SK-N-SH (cell line): Measurements from ENCODE around the gene TTC27. TPM values are rescaled to one million over a fixed set of nuclear protein-coding genes. Genes with fewer than 3 reads are reported as not detected.

Experiments
- CTCF ChIA-PET: fragments of 300-600, 350-600 bp; formaldehyde crosslinking; extraction: SDS; loops from one replicate; lab custom pipeline; 2021; lab: Yijun Ruan, JAX
- POLR2A ChIA-PET: fragments of 350-600 bp; sonication (Branson Sonifier 250); formaldehyde crosslinking; extraction: SDS; loops from one replicate; lab custom pipeline; 2020; ENCODE audit warnings: antibody characterized with exemption, inconsistent platforms; lab: Yijun Ruan, JAX
- DNase-seq: peaks from one replicate; pipeline ENCODE4 v3.0.0; 2012
- H2AFZ ChIP-seq: fragments of 200-600 bp; sonication (generic); 2 replicates; pipeline ENCODE4 v1.8.1; 2016; ENCODE audit warnings: antibody characterized with exemption, mild to moderate bottlenecking, low read depth
- H3F3A ChIP-seq: fragments of 200-600 bp; sonication (generic); replicated peaks from 2 replicates; pipeline ENCODE3; 2016; ENCODE audit warnings: antibody characterized with exemption, mild to moderate bottlenecking; ENCODE audit not compliant: insufficient read depth
- H3K27ac ChIP-seq, 2 experiments: fragments of 200-500 bp in 1 of 2; fragments of 200-600 bp in 1 of 2; sonication (Bioruptor generic) in 1 of 2; sonication (generic), shearing (Covaris generic) in 1 of 2; 2 replicates each; pipeline versions ENCODE4 v1.5.1 to v1.6.1; 2014 to 2016; ENCODE audit warnings: low read depth in 2 of 2, inconsistent platforms in 1 of 2, low read length in 1 of 2, mild to moderate bottlenecking in 1 of 2, mixed read lengths in 1 of 2
- H3K27me3 ChIP-seq: fragments of 200-600 bp; sonication (generic), shearing (Covaris generic); 2 replicates; pipeline ENCODE4 v1.6.1; 2016; ENCODE audit warnings: mixed run types; ENCODE audit not compliant: insufficient read depth
- H3K36me3 ChIP-seq, 2 experiments: fragments of 200-500 bp in 1 of 2; fragments of 200-600 bp in 1 of 2; sonication (Bioruptor generic) in 1 of 2; sonication (generic) in 1 of 2; replicated peaks in 1 of 2; 2 replicates each; pipeline versions ENCODE3 to v1.5.1; 2014 to 2016; ENCODE audit warnings: low read length in 1 of 2, mild to moderate bottlenecking in 1 of 2; ENCODE audit not compliant: insufficient read depth in 2 of 2, control insufficient read depth in 1 of 2
- H3K4me1 ChIP-seq, 2 experiments: fragments of 200-500 bp in 1 of 2; fragments of 200-600 bp in 1 of 2; sonication (Bioruptor generic) in 1 of 2; sonication (generic), shearing (Covaris generic) in 1 of 2; 2 replicates each; pipeline versions ENCODE4 v1.5.1 to v1.6.1; 2014 to 2016; ENCODE audit warnings: low read depth in 1 of 2, low read length in 1 of 2, mixed run types in 1 of 2; ENCODE audit not compliant: insufficient read depth in 2 of 2, control insufficient read depth in 1 of 2
- H3K4me2 ChIP-seq: fragments of 200-600 bp; sonication (generic), shearing (Covaris generic); 2 replicates; pipeline ENCODE4 v1.6.1; 2017; ENCODE audit warnings: mixed run types
- H3K4me3 ChIP-seq, 2 experiments: fragments of 200-500 bp in 1 of 2; fragments of 200-600 bp in 1 of 2; sonication (Bioruptor generic) in 1 of 2; sonication (generic), shearing (Covaris generic) in 1 of 2; 2 replicates each; pipeline versions ENCODE4 v1.5.1 to v1.8.1; 2014 to 2016; ENCODE audit warnings: low read depth in 2 of 2, inconsistent platforms in 1 of 2, low read length in 1 of 2, mild to moderate bottlenecking in 1 of 2, mixed read lengths in 1 of 2, moderate library complexity in 1 of 2
- H3K79me2 ChIP-seq: fragments of 200-600 bp; sonication (generic); 2 replicates; pipeline ENCODE4 v1.8.1; 2017; ENCODE audit warnings: mild to moderate bottlenecking; ENCODE audit not compliant: insufficient read depth
- H3K9ac ChIP-seq: fragments of 200-600 bp; sonication (generic); 2 replicates; pipeline ENCODE4 v1.6.1; 2017; ENCODE audit warnings: mixed run types
- H3K9me2 ChIP-seq: fragments of 200-600 bp; sonication (generic); 2 replicates; pipeline ENCODE4 v1.6.1; 2017; ENCODE audit warnings: mixed run types
- H3K9me3 ChIP-seq: fragments of 200-600 bp; sonication (generic); 2 replicates; pipeline ENCODE4 v1.6.1; 2017; ENCODE audit warnings: mixed run types, mild to moderate bottlenecking, moderate library complexity
- H4K20me1 ChIP-seq: fragments of 200-600 bp; sonication (generic); 2 replicates; pipeline ENCODE4 v1.6.1; 2017; ENCODE audit warnings: mild to moderate bottlenecking, mixed run types; ENCODE audit not compliant: insufficient read depth
- CHD2 ChIP-seq: fragments of 150-350 bp; IDR thresholded peaks from 2 replicates; pipeline ENCODE4 v1.6.1; 2018; ENCODE audit warnings: low read length; ENCODE audit not compliant: partially characterized antibody
- EP300 ChIP-seq, 2 experiments: IDR thresholded peaks; 2 replicates each; pipeline versions ENCODE4 v1.4.0 to v1.6.1; 2012; ENCODE audit warnings: borderline replicate concordance in 1 of 2, low read depth in 1 of 2, low read length in 1 of 2
- FOSL2 ChIP-seq: IDR thresholded peaks from 2 replicates; pipeline ENCODE4 v1.4.0; 2012; ENCODE audit warnings: low read depth, mild to moderate bottlenecking, moderate library complexity, borderline replicate concordance
- FOXJ3 ChIP-seq: sonication (generic); formaldehyde crosslinking; IDR thresholded peaks from 2 replicates; pipeline ENCODE4 v1.5.1; 2020; ENCODE audit warnings: mild to moderate bottlenecking, missing genetic modification reagents
- FOXM1 ChIP-seq: IDR thresholded peaks from 2 replicates; pipeline ENCODE4 v1.4.0; 2012; ENCODE audit warnings: low read depth, mild to moderate bottlenecking
- GABPA ChIP-seq: IDR thresholded peaks from 2 replicates; pipeline ENCODE4 v1.4.0; 2012; ENCODE audit warnings: low read depth, mild to moderate bottlenecking
- GATA2 ChIP-seq: sonication (generic); formaldehyde crosslinking; IDR thresholded peaks from 2 replicates; pipeline ENCODE4 v1.5.0; 2020; ENCODE audit warnings: mild to moderate bottlenecking, missing genetic modification reagents
- MEF2A ChIP-seq: IDR thresholded peaks from 2 replicates; pipeline ENCODE4 v1.4.0; 2012; ENCODE audit warnings: low read depth, borderline replicate concordance
- MXI1 ChIP-seq: IDR thresholded peaks from 2 replicates; pipeline ENCODE4 v1.6.1; 2012; ENCODE audit warnings: mild to moderate bottlenecking, low read depth, low read length, improper control_type of control experiment
- NFIC ChIP-seq: IDR thresholded peaks from 2 replicates; pipeline ENCODE4 v1.4.0; 2012; ENCODE audit warnings: borderline replicate concordance
- NRF1 ChIP-seq: IDR thresholded peaks from 2 replicates; pipeline ENCODE4 v1.6.1; 2012; ENCODE audit warnings: low read depth, mild to moderate bottlenecking, low read length
- RAD21 ChIP-seq: IDR thresholded peaks from 2 replicates; pipeline ENCODE4 v1.6.1; 2012; ENCODE audit warnings: mild to moderate bottlenecking, low read length
- RCOR1 ChIP-seq: fragments of 150-350 bp; IDR thresholded peaks from 2 replicates; pipeline ENCODE4 v1.6.1; 2017; ENCODE audit warnings: antibody characterized with exemption, low read length
- SIN3A ChIP-seq: IDR thresholded peaks from 2 replicates; pipeline ENCODE4 v1.6.1; 2012; ENCODE audit warnings: low read depth, mild to moderate bottlenecking, low read length, moderate library complexity, borderline replicate concordance
- SMC3 ChIP-seq: IDR thresholded peaks from 2 replicates; pipeline ENCODE4 v1.6.1; 2012; ENCODE audit warnings: low read depth, low read length, improper control_type of control experiment
- TAF1 ChIP-seq: IDR thresholded peaks from 2 replicates; pipeline ENCODE4 v1.6.1; 2012; ENCODE audit warnings: low read depth, mild to moderate bottlenecking, low read length, moderate library complexity, borderline replicate concordance
- TEAD4 ChIP-seq: IDR thresholded peaks from 2 replicates; pipeline ENCODE4 v1.4.0; 2012; ENCODE audit warnings: mild to moderate bottlenecking, borderline replicate concordance; ENCODE audit not compliant: insufficient read depth
- YY1 ChIP-seq: IDR thresholded peaks from 2 replicates; pipeline ENCODE4 v1.4.0; 2012; ENCODE audit warnings: low read depth, mild to moderate bottlenecking
- WGBS: methylation state at CpG from one replicate; pipeline ENCODE4 v1.1.6; 2017; ENCODE audit warnings: low lambda C conversion rate; 5-methylcytosine and 5-hydroxymethylcytosine counted together
- polyA plus RNA-seq, 3 experiments: library from polyadenylated mRNA; depleted of rRNA; stranded (reverse); fragments of >200 nt; gene quantifications; 2 replicates each; pipeline ENCODE4 v1.2.3, GENCODE V29; 2012
- TF ChIP-seq, protein P1 (sequence below): IDR thresholded peaks from 2 replicates; pipeline ENCODE4 v1.4.0; 2012; ENCODE audit warnings: low read depth, borderline replicate concordance
- TF ChIP-seq, protein P2 (sequence below): fragments of 200-600 bp; sonication (generic); IDR thresholded peaks from 2 replicates; pipeline ENCODE4 v1.6.1; 2017; ENCODE audit warnings: antibody characterized with exemption, mild to moderate bottlenecking, moderate library complexity

TTC27 gene
- polyA plus RNA-seq, 1 of the 3 experiments (the other 2 are of a cell fraction): 14.4 TPM

DNA sequence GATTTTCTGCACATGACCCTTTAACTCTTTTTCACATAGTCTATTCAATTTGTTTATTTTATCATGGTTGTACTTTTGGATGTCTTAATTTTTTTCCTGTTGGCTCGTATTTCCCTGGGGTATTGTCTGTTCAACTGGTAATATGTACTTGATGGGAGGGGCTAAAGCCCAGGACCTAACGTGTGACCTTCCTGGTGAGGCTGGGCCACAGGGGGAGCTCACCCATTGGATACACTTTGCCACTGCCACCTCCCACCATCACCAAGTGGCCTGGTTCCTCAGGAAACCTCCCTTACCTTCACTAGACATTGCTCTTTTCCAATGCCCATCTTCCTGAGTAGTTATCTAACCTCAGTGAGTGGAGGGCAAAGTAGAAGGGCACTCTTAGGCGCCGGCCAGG, 175.0 kb downstream of the TTC27 start:
- POLR2A ChIA-PET: no interaction called here

DNA sequence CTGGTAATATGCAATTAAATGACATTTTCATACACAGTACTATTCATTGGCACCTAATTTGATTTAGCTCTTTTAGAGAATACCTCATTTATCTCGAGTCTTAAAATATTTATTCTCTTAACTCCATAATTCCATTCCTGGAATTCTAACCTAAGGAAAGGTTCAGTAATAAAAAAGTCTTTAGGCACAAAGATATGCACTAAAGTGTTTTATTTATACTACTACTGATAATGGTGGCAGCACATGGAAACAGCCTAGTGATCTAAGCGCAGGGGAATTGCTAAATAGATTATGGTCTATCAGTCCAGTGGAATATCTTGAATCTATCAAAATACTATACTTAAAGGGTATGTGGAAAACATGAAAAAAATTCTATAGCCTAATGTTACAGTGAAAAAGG, 176.4 kb downstream of the TTC27 start:
- Histone ChIP-seq H3K27me3 (no peaks in the 10 kb centered on the region), H4K20me1 (no peaks in the 10 kb centered on the region), H3K36me3 (no peaks in the 10 kb centered on the region), H3F3A (peaks cover 2% of the 10 kb centered on the region), H3K9ac (no peak overlapping the region), H3K79me2 (no peaks in the 10 kb centered on the region), H3K9me3 (no peaks in the 10 kb centered on the region), H3K4me3 (no peak overlapping the region), H3K27ac (no peak overlapping the region), H3K9me2 (no peaks in the 10 kb centered on the region), H2AFZ (no peak overlapping the region), H3K4me1 (no peaks in the 10 kb centered on the region; a peak in 1 of 4 replicates), H3K4me2 (no peak overlapping the region)
- WGBS: 73% methylated on average over 2 of the region's 2 CpGs
- TF ChIP-seq SMC3 (no peak), RAD21 (no peak), FOSL2 (no peak), TEAD4 (no peak), NRF1 (no peak), CHD2 (no peak), GABPA (no peak), FOXM1 (no peak), YY1 (no peak), NFIC (no peak), MXI1 (no peak), GATA2 (CRISPR knock-in tag) (no peak), SIN3A (no peak), MEF2A (no peak), FOXJ3 (CRISPR knock-in tag) (no peak)
- TF ChIP-seq, protein P1, sequence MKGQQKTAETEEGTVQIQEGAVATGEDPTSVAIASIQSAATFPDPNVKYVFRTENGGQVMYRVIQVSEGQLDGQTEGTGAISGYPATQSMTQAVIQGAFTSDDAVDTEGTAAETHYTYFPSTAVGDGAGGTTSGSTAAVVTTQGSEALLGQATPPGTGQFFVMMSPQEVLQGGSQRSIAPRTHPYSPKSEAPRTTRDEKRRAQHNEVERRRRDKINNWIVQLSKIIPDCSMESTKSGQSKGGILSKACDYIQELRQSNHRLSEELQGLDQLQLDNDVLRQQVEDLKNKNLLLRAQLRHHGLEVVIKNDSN: no peak
- TF ChIP-seq, protein P2, sequence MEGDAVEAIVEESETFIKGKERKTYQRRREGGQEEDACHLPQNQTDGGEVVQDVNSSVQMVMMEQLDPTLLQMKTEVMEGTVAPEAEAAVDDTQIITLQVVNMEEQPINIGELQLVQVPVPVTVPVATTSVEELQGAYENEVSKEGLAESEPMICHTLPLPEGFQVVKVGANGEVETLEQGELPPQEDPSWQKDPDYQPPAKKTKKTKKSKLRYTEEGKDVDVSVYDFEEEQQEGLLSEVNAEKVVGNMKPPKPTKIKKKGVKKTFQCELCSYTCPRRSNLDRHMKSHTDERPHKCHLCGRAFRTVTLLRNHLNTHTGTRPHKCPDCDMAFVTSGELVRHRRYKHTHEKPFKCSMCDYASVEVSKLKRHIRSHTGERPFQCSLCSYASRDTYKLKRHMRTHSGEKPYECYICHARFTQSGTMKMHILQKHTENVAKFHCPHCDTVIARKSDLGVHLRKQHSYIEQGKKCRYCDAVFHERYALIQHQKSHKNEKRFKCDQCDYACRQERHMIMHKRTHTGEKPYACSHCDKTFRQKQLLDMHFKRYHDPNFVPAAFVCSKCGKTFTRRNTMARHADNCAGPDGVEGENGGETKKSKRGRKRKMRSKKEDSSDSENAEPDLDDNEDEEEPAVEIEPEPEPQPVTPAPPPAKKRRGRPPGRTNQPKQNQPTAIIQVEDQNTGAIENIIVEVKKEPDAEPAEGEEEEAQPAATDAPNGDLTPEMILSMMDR: no peak
- DNase-seq: no peak
- CTCF ChIA-PET: interaction anchor here (1.1 kb wide), 1 partner anchor 12 kb away, joined by 3 read pairs; no protein-coding TSS in a partner anchor
- POLR2A ChIA-PET: no interaction called here

More for the DNA sequence above, 175.0 kb downstream of the TTC27 start:
- H3K4me3 ChIP-seq: no peak overlapping the region
- TF ChIP-seq YY1 (no peak), TAF1 (no peak), RCOR1 (no peak), MXI1 (no peak), EP300 (IDR thresholded peaks at IDR 0.05; ENCODE audit: borderline replicate concordance in 1 of 2, low read depth in 1 of 2, low read length in 1 of 2) (no peak)
- TF ChIP-seq, all 33 proteins: peak for 0
- H3K36me3 ChIP-seq: no peaks in the 10 kb centered on the region
- no peaks in the 10 kb centered on the region; a peak in 1 of 4 replicates for H3K4me1 ChIP-seq
- H3K9me3 ChIP-seq: no peaks in the 10 kb centered on the region
- no peak overlapping the region for H3K27ac ChIP-seq
- H2AFZ ChIP-seq: no peak overlapping the region
- CTCF ChIA-PET: interaction anchor here (1.1 kb wide), 1 partner anchor 11 kb away, joined by 3 read pairs; no protein-coding TSS in a partner anchor
- H3K9me2 ChIP-seq: no peaks in the 10 kb centered on the region
- no peak overlapping the region for H3K4me2 ChIP-seq
- no peak overlapping the region for H3K9ac ChIP-seq
- no peaks in the 10 kb centered on the region for H4K20me1 ChIP-seq
- no peaks in the 10 kb centered on the region for H3K27me3 ChIP-seq
- H3K79me2 ChIP-seq: no peaks in the 10 kb centered on the region
- peaks cover 6% of the 10 kb centered on the region for H3F3A ChIP-seq
- no peak for DNase-seq
- 97% methylated on average over 4 of the region's 4 CpGs for WGBS
